ENCODE data around the gene SPATA24. TPM values are rescaled to one million over a fixed set of nuclear protein-coding genes. Genes with fewer than 3 reads are reported as not detected.

SPATA24 gene
- total and polyA plus RNA-seq, 2 of the 13 experiments (the other 11 are each of a cell fraction or from before 2014, with no cell fraction given): 6.0 to 11.1 TPM

- TF ChIP-seq SAP130 (CRISPR knock-in tag; IDR thresholded peaks at IDR 0.05; ENCODE audit: low read depth): peak; percentile 88
- TF ChIP-seq RBM22 (optimal IDR thresholded peaks at IDR 0.05; ENCODE audit: low read length): peak; percentile 69
- TF ChIP-seq ZNF414 (CRISPR knock-in tag; IDR thresholded peaks at IDR 0.05): peak; percentile 82; the same call in 1 of the 2 replicates
- TF ChIP-seq EEA1 (CRISPR knock-in tag; IDR thresholded peaks at IDR 0.05; ENCODE audit: borderline replicate concordance): no peak
- no peak for TF ChIP-seq GLMP (CRISPR knock-in tag; IDR thresholded peaks at IDR 0.05; ENCODE audit: borderline replicate concordance)
- TF ChIP-seq TAF1 (CRISPR knock-in tag; IDR thresholded peaks at IDR 0.05): peak; percentile 71; the same call in 1 of the 2 replicates
- TF ChIP-seq ZNF691 (CRISPR knock-in tag; IDR thresholded peaks at IDR 0.05; ENCODE audit: borderline replicate concordance, low read depth): no peak
- TF ChIP-seq ZFY (CRISPR knock-in tag; IDR thresholded peaks at IDR 0.05): peak; percentile 43; the same call in 1 of the 2 replicates
- 0 out of 2 replicates have a peak, but pooled peaks have one; percentile 44 for TF ChIP-seq CBFB (CRISPR knock-in tag; IDR thresholded peaks at IDR 0.05)
- TF ChIP-seq ZSCAN20 (CRISPR knock-in tag; IDR thresholded peaks at IDR 0.05; ENCODE audit: borderline replicate concordance): 0 out of 2 replicates have a peak, but pooled peaks have one; percentile 43
- TF ChIP-seq ZNF205 (CRISPR knock-in tag; IDR thresholded peaks at IDR 0.05): no peak
- TF ChIP-seq PHF21A (CRISPR knock-in tag; IDR thresholded peaks at IDR 0.05): 0 out of 2 replicates have a peak, but pooled peaks have one; percentile 26
- TF ChIP-seq RERE (CRISPR knock-in tag; IDR thresholded peaks at IDR 0.05; ENCODE audit: low read depth): peak; percentile 39; the same call in 1 of the 2 replicates
- peak; percentile 56 to 65 for TF ChIP-seq POLR2A (IDR thresholded peaks at IDR 0.05; ENCODE audit: insufficient read depth in 1 of 2, low read depth in 2 of 2, low read length in 2 of 2)
- 0 out of 2 replicates have a peak, but pooled peaks have one; percentile 40 for TF ChIP-seq GZF1 (CRISPR knock-in tag; IDR thresholded peaks at IDR 0.05)
- peak; percentile 74; the same call in 1 of the 2 replicates for TF ChIP-seq ZHX1 (CRISPR knock-in tag; IDR thresholded peaks at IDR 0.05; ENCODE audit: low read depth)
- TF ChIP-seq ZNF556 (CRISPR knock-in tag; IDR thresholded peaks at IDR 0.05; ENCODE audit: borderline replicate concordance): no peak
- TF ChIP-seq ZFX (CRISPR knock-in tag; IDR thresholded peaks at IDR 0.05; ENCODE audit: low read depth): peak; percentile 74
Observed at GRCh38 chr5:139403787-139404483, at the start of gene SPATA24 (continued).

Measured in HepG2 (cell line).